HG03439 (cell line): ENCODE data around the gene BAHCC1.

Experiments
- ATAC-seq: cut with Tn5 transposase; IDR thresholded peaks from one replicate; pipeline ENCODE4 v1.9.1; 2021; ENCODE audit warnings: mild to moderate bottlenecking, moderate library complexity; ENCODE audit not compliant: unreplicated experiment

BAHCC1 gene

DNA sequence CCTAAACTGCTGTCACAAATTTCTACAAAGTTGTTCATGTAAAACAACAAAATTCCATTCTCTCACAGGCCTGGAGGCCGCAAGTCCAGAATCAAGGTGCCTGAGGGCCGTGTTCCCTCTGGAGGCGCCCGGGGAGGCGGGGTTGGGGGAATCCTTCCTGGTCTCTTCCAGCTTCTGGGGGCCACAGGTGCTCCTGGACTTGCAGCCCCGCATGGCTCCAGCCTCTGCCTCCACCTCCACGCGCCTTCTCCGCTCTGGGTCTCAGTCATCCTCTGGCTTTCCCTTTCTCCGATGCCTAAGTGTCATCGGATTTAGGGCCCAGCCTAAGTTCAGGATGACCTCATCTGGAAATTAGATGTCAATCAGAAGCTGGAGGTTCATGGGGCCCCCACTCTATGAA lies 28.6 kb upstream of the BAHCC1 start:
- ATAC-seq = no peak

DNA sequence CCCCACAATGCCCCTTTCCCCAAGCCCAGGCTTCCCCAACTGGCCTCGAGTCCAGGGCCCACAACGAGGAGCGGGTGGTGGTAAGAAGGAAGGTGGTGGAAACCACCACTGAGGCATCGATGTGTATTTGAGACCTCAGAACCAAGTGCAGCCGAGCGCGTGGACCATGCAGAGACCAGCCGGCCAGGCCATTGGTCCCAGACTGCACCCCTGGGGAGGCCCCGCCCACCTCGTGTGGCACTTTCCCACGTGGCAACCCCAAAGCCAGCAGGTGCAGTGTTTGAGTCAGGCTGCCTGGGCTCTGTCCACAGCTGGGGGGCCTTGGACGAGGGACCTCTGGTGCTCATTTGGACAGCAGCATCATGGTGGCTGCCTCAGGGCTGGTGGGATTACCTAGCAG lies 28.1 kb upstream of the BAHCC1 start:
- no peak for ATAC-seq

DNA sequence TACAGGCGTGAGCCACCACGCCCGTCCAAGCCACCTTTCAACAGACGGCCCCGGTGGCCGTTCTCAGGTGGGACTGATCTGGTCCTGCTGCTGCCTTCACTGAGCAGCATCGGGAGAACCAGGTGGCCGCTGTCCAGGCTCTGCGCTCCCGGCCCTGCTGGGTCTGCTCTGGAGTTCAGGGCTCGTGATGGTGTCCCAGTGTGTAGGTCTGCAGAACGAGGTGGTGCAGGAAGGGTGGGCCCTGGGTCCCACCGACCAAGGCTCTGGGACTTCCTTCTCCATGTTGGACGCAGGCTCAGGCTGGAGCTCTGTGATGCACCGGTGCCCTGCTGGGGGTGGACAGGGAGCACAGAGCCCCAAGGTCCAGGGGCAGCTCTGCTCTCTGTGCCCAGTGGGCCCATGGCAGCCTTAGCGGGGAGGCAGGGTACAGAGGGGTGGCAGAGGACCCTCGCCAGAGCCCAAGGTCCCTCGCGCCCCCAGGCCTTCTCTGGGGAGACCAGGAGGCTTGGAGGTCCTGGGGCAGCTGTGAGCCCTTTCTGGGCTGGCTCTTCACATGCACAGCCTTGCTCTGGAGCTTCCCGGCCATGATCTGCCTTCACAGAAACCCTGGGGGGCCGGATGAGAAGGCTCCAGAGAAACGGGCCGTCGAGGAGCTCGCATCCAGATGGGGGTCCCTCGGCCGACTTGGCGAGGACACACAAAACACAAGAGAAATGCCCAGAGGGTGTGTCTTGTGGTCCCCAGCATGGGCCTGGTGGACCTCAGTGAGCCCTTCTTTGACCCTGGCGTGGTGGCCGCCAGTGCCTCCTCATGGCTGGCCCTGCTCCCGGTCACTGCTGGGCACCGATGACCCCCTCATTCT lies 26.9 kb upstream of the BAHCC1 start:
- no peak for ATAC-seq

DNA sequence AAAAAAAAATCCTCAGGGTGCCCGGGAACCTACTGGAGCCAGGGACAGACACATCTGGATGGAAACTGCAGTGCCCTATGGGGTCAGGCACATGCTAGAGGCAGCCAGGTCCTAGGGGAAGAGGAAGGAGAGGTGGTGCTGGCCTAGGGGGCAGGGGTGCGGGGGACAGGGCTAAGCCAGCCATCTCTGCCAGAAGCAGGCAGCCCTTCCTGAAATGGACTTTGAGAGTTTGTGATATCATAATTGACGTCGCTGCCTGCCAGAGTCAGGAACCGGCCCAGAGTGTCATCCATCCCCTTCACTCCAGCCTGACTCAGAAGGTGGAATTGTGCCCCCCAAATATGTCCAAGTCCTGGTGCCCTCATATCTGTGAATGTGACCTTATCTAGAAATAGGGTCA lies 25.0 kb upstream of the BAHCC1 start:
- ATAC-seq = no peak

DNA sequence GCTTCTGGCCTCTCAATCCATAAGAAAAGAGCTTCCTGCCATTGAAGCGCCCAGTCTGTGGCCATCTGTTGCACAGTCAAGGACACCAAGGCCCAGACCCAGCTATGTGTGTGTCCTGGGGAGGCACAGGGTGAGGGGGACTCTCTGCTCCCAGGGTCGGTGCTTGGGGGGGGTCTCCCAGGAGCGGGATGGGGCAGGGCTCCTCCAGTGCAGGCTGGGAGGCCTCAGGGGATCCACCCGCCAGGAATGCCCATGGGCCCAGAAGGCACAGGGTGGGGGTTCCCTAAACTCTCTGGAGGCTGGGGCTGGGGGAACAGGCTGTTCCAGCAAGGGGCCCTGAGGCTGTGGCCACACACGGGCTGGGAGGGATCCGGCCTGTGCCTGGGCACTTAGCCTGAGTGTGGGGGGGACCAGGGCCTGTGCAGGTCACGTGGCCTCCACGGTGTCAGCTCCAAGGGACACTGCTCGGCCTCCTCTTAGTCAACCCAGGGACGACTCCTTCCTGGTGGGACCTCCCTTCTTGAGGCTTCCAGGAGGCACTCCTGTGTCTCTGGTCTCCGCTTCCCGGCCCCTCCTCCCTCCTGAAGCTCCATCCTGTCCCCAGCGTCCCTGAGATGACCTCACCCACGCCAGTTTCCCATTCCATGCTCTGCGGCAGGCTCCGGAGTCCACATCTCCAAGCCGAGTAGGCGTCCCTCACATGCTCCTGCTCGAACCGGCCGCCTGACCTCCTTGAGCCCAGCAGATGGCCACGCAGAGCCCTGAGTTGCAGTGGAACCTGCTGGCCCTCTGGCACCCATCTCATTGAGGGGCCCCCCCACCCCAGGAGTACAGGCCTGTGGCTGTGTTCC lies 23.1 kb upstream of the BAHCC1 start:
- ATAC-seq = no peak

DNA sequence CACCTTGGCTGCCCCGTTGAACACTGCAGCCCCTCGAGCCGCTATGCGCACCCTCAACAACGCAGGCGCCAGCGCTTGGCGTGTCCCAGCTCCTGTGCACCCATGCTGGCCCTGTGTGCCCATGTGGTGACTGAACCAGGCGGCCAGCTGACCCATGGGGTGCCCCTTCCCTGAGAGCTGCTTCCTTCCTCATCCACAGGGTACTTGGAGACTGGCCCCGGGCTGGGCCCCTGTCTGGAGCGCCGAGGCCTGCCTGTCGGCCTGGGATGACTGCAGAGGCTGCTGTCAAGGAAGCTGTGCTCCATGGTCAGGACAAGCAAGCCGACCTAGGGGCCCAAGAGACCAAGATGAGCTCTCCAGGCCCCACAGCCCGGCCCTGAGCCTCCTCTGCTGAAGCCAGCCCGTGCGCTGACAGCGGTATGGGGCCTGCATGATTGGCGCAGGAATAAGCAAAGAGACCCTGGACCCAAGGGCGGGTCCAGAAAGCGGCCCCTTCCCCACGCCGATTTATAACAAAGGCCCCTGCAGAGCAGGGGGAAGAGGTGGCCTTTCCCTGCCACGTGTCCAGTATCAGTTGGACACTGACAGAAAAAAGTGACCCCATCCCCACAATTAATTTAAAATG lies 21.6 kb upstream of the BAHCC1 start:
- ATAC-seq = no peak

DNA sequence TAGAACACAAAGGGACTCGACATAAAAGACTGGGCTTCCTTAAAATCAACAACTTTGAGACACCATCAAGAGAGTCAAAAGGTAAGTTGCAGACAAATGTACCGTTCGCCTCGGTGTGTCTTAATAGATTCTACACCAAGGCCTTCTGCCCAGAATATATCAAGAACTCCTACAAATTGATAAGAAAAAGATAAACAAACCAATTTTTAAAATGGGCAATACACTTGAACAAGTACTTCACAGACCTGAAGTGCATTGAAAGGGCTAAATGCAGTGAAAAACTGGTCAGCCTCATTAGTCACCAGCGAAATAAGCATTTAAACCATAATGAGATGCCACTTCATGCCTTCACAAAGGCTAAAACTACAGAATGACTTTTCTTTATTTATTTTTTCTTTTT lies 20.4 kb upstream of the BAHCC1 start:
- no peak for ATAC-seq

DNA sequence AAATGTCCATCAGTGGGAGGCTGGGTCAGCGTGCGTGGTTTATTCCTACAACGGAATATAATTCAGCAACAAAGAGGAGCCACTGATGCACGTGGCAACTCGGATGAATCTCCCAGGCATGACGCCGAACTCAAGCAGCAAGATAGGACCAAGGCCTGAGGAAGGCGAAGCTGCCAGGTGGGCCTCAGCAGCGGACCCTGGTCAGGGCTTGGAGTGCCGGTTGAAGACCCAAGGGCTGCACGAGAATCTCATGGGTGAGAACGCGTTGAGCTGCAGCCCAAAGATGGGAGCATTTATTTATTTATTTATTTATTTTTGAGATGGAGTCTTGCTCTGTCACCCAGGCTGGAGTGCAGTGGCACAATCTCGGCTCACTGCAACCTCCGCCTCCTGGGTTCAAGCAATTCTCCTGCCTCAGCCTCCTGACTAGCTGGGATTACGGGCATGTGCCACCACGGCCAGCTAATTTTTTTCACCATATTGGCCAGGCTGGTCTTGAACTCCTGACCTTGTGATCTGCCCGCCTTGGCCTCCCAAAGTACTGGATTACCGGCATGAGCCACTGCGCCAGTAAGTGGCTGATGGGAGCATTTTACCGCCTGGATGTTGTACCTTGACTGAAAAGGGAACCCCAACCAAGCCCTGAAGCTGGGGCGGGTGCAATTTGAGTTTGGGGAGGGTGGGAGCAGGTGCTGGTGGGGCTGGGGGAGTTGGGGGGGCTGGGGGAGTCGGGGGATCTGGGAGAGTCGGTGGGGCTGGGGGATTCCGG lies 18.1 kb upstream of the BAHCC1 start:
- no peak for ATAC-seq

DNA sequence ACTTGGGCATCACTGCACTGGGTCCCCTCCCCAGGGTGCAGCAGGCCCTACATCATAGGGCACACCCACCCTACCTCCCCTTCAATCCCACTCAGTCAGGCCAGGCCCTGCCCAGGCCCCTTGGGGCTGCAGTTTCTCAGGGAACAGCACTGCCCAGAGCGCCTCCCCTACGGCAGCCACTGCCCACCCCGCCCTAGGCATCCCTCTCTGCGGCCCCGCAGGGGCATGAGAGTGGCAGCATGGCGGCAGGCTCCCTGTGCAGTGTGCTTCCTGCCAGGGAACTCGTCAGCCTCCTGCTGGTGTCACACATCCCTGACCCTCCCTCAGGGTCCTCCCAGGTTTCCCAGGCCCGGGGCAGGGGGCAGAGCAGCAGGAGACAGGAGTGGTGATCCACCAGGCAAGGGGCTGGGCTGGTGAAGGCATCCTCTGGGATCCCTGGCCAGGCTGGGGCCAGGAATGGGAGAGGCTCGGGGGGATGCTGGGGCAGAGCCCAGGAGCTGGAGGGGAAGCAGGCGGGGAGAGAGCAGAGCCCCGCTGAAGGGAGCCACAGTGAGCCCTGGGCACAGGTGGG lies 16.2 kb upstream of the BAHCC1 start:
- ATAC-seq = no peak

DNA sequence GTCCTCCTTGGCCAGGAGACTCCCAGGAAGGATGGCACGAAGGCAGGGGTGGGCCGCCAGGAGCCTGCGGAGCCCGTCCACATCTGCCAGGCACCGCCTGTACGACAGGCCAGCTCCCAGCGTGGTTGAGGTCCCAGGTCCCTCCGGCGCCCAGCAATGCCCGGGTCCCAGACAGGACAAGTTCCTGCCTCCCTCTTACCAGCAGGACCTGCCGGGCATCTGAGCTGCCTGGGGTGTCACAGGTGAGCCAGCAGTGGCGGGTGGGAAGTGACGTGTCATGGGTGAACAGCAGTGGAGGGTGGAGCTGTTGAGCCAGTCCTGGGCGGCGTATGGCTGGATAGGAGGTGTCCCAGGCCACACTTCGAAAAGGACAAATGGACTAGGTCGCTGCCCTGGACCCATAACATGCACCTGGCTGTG lies 15.7 kb upstream of the BAHCC1 start:
- no peak for ATAC-seq

DNA sequence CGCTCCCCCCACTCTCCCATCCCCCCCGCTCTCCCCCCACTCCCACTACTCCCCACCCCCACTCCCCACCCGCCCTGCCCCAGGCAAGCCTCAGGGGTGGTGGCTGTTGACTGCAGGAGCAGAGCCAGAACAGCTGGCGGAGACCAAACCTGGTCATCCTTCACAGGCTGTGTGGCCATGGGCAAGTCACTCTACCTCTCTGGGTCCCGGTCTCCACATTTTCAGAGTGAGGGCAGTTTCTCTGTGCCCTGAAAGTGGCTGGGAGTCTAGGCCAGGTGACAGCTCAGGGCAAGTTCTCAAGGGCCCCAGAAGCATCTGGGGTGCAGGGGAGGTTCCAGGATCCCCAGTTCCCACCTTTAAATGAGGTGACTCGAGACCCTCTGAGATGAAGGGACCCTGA lies 15.1 kb upstream of the BAHCC1 start:
- ATAC-seq = no peak

DNA sequence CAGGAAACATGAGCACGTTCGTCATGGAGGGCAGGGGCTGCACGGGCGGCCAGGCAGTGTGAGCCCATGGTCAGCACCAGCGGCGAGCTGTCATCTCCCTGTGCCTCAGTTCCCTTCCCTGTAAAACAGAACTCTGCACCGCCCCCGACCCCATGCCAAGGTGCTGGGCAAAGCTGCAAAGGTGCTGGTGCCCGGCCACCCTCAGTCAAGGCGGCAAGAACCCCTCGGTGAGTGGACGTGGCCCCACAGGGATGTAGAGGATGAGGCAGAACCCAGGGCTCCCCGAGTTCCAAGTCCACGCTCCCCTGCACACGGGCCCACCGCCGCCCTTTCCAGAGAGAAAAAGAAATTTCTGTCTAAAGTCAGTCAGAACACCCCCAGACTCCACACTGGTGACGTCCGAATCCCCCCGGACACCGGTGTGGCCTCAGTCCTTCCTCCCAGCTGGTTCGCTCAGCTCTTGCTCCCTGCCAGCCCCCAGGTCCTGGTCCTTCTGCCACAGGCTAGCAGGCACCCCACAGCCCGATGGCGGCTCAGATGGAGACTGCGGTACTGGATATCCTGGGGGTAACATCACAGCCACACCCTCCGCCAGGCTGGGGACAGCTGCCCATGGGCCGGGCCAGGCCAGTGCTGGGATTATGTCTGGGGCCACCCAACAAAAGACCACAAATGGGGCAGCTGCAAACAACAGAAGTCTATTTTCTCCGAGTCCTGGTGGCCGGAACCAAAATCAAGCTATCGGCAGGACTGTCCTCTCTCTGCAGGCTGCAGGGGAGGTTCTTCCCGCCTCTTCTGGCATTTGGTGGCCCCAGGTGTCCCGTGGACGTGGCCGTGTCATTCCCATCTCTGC lies 14.4 kb upstream of the BAHCC1 start:
- ATAC-seq = no peak

DNA sequence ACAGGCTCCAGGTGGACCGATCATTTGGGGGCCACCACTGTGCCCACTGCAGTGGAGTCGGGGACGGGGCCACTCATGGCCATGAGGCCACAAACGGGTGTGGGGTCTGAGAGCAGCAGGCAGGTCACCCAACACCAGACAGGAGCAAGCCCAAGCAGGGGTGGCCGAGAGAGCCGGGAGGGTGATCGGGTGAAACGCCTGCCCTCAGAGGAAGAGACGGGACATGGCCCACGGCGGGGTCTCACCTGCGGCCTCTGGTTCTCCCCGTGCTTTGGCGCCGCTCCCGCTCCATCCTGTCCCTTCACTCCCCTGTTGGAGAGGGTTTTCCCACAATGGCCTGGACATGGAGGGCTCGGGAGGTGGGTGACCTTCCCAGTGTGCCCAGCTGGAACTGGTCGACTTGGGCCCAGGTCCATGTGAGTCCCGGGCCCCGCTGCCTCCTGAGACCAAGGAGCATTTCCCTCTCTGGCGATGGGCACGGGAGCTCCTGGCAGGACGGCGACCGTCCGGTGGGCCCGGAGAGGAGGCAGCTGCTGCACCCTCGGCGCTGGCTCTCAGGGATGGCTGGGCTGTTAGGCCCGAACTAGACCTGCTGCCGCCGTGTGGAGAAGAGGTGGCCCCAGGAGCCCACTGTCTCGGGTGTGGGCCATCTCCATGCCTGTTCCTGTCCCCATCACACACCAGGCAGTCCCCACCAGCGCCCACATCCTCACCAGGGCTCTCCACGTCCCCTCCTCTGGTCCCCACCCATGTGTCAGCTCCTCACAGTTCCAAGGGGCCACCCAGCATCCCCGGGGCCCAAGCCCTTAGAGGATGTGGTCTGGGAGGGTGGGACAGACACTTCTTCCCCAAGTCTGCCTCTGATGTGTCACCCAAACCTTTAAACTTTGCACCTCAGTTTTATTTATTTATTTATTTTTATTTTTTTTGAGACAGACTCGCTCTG lies 13.4 kb upstream of the BAHCC1 start:
- no peak for ATAC-seq

DNA sequence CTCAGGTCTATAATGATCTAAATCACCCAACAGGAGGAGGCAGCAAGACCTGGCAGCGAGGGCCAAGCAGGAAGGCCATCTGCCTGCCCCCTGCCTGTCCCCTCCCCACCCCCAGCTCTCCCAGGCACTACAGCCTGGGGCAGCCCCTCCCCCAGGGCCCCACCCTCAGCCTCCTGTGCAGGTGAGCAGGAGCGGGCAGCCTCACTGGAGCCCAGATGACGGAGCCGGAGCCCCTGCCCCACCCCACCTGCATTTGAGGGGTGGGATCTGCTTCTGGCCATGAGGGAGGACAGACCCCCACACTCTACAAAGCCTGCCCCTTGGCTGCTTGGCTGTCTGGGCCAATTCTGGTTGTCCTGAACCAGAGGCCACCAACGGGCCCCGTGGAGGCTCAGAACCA lies 12.4 kb upstream of the BAHCC1 start:
- no peak for ATAC-seq

DNA sequence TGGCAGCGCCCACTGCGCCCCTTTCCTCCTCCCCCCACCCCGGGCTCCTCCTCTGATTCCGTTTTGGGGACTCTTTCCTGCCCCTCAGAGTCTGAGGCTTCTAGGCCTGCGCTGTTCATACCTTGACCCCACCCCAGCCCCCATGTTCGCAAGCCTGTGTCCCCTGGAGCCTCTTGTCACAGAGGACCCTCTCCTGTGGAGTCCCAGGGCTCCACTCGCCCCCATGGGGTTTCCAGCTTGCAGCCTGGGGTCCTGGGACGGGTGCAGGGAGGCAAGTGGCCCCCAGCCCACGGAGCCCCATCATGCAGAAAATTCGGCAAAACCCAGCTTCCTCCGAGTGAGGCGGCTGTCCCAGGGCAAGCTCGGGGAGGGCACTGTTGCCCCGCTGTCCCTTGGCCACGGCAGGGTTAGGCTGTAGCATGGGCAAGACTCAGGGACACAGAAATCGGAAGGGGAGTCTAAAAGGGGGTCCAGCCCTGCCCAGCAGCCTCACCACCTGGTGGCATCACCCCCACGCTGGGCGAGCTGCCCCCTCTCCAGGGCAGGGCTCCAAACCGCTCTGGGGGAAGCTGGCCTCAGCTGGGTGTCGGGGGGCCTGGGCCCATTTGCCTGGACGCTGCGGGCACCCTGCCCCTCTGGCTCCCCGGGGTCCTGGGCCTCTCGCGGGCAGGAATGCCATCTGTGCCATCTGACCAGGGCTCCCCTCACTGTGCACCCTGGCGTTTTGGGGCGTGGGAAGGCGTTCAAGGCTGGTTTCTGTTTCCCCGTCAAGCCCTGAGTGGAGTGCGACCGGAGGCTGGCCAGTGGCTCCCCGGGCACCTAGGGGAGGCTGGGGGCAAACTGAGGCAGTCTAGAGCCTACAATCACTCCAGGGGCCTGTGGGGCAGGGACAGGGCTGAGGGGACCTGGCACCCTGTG lies 11.5 kb upstream of the BAHCC1 start:
- ATAC-seq = no peak

DNA sequence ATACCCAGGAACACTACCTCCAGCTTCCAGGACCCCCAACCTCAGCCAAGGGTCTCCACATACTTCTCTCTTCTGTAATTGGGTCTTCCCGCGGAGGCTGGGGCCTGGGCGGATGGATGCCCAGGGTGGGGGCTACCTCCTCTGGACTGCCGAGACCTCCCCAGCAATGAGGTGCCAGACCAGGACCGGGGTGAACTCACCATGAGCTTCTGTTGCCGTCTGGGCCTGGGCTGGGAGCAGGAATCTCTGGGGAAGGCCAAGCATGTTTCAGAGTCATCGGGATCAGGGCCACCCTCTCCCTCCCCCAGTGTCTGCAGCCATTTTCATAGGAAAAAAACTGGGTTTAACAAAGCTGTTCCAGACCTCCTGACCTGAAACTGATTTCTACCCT lies 10.3 kb upstream of the BAHCC1 start:
- no peak for ATAC-seq

DNA sequence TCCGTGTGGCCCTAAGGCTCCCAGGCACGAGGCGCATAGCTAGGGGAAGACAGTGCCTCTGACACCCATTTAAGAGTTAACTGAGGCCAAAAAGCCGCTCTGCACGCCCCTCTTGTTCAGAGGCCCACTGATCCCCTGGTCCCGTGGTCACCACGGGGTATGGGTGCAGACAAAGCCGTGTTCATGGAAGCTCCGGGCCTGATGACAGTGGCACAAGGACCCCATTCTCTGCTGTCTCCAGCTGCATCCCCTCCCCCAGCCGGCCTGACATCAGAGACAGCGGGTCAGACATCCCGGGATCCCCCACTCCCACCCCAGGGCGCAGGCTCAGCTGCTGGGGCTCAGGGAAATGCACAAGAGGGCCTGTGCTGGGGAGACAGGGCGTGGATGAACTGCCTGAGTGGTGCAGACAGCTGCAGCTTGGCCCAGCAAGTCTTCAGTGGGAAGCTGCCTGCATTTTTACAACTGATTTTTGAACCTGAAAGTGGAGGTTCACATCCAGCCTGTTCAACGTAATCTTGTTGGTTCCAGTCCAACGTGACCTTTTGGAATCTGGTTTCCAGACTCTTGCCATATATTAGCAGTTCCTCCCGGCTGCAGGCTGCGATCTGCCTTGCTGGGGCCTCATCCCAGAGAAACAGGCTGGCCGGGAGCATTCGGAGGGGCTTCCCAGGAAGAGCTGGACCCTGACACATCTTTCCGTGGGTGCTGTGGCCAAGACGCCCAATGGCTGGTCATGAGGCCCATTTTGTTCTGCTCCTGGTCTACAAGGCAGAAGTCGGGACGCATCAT lies 9.7 kb upstream of the BAHCC1 start:
- no peak for ATAC-seq
